ENCODE results near the gene SPATA2L. TPM values are rescaled to one million over a fixed set of nuclear protein-coding genes. Genes with fewer than 3 reads are reported as not detected.

Gene SPATA2L
- total and polyA plus RNA-seq, 2 of the 8 experiments (the other 6 are each of a cell fraction or from before 2014, with no cell fraction given), result 9.3 to 12.5 TPM

DNA sequence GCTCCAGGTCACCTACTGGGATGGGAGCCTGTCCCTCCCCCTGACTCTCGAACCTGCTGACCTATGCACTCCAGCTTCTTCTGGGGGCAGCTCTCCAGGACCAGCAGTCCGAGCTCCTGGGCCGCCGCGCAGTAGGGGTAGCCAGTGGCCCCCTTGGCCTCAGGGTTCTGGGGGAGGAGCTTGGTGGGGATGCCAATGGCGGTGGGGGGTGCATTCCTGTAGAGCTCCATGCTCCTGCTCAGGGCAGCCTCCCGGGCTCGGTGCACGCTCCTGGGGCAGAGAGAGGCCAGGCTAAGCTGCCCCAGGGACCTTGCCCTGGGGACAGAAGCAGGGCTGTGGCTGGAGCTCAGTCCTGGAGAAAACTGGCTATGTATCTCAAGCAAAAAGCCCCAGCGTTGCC is 7.7 kb upstream of the SPATA2L start:
- DNase-seq (ENCODE audit: low read depth in 1 of 2, low spot score in 2 of 2) (no peak), FAIRE-seq (no peak)
- peaks cover 0 to 4% (median 1%) of the 10 kb centered on the region in 4 experiments; a peak in 2 of 8 replicates for H3K36me3 ChIP-seq (ENCODE audit: control insufficient read depth in 2 of 4, insufficient read depth in 4 of 4, low read length in 3 of 4)
- H3K4me1 ChIP-seq (replicated peaks in 1 of 4; ENCODE audit: control insufficient read depth in 3 of 4, insufficient read depth in 4 of 4, low read length in 3 of 4), result peaks cover 0 to 18% (median 13%) of the 10 kb centered on the region in 4 experiments; a peak in 6 of 7 replicates
- TF ChIP-seq TEAD4 (IDR thresholded peaks at IDR 0.05; ENCODE audit: low read depth, low read length), result peak; percentile 87
- no peak for TF ChIP-seq SRF (IDR thresholded peaks at IDR 0.05; ENCODE audit: low read depth, low read length)
- H3K14ac ChIP-seq (ENCODE audit: insufficient read length), result no peak overlapping the region
- H3K79me2 ChIP-seq (ENCODE audit: control insufficient read depth in 1 of 2, insufficient read depth in 2 of 2, low read length in 2 of 2), result no peaks in the 10 kb centered on the region
- H4K20me1 ChIP-seq (replicated peaks in 1 of 2; ENCODE audit: control insufficient read depth in 1 of 2, insufficient read depth in 2 of 2, low read length in 2 of 2), result peaks cover under 1 to 6% of the 10 kb centered on the region in 2 experiments
- peak overlapping the region; percentile 15 for H4K91ac ChIP-seq (replicated peaks; ENCODE audit: insufficient read length, low read length)
- H3K4me2 ChIP-seq (ENCODE audit: insufficient read depth in 1 of 2, low read depth in 2 of 2, low read length in 2 of 2), result peak overlapping the region; percentile 6 to 35; a peak in 2 of 4 replicates
- ChIA-PET CTCF (ENCODE audit: partially characterized antibody) (interaction anchor here (1.0 to 7.2 kb wide), 8 partner anchors 9 to 151 kb away, joined by 3 to 69 read pairs (median 10); partner anchors contain the start of gene SPATA2L), POLR2A (ENCODE audit: partially characterized antibody) (interaction anchor here (1.8 to 16.7 kb wide), 4 partner anchors 8 to 21 kb away, joined by 6 to 193 read pairs (median 52); partner anchors contain the start of gene VPS9D1)
- H3K23ac ChIP-seq (ENCODE audit: insufficient read length), result no peak overlapping the region
- 0 out of 2 replicates have a peak overlapping the region, but pooled peaks have one; percentile 71 for H2BK5ac ChIP-seq (ENCODE audit: low read depth, low read length)
- no peak overlapping the region for H3K4me3 ChIP-seq (ENCODE audit: extremely low read depth in 1 of 4, insufficient read depth in 2 of 4, low read depth in 3 of 4, low read length in 4 of 4)
- no peak overlapping the region for H2BK120ac ChIP-seq (replicated peaks; ENCODE audit: low read depth, low read length)
- H2AFZ ChIP-seq (ENCODE audit: low read length), result no peak overlapping the region
- H3K27me3 ChIP-seq (replicated peaks in 1 of 4; ENCODE audit: control insufficient read depth in 3 of 4, extremely low read depth in 1 of 4, insufficient read depth in 3 of 4, low read length in 3 of 4), result peaks cover 0 to 4% (median 2%) of the 10 kb centered on the region in 4 experiments; a peak in 2 of 7 replicates
- peak overlapping the region; percentile 78; the same call in 1 of the 2 replicates for H3K18ac ChIP-seq (ENCODE audit: extremely low read depth, low read length)
- H3K56ac ChIP-seq (replicated peaks; ENCODE audit: insufficient read length, low read depth, low read length), result no peak overlapping the region
- no peak overlapping the region for H3K9ac ChIP-seq (replicated peaks in 1 of 4; ENCODE audit: extremely low read depth in 1 of 4, low read depth in 3 of 4, low read length in 3 of 4)
- no peak overlapping the region for H4K8ac ChIP-seq (ENCODE audit: extremely low read depth, insufficient read depth, low read length)
- peak overlapping the region; percentile 46; the same call in 1 of the 2 replicates for H2BK15ac ChIP-seq (ENCODE audit: low read length)
- no peaks in the 10 kb centered on the region for H3K9me3 ChIP-seq (ENCODE audit: insufficient read depth in 2 of 2, low read depth in 1 of 2, low read length in 1 of 2)
- no peak overlapping the region for H3K27ac ChIP-seq (ENCODE audit: low read depth, low read length)
- H3K79me1 ChIP-seq (ENCODE audit: low read depth, low read length), result no peaks in the 10 kb centered on the region
- H2BK20ac ChIP-seq (ENCODE audit: low read length), result no peak overlapping the region
- H3K23me2 ChIP-seq (ENCODE audit: low read depth, low read length), result peaks cover 3% of the 10 kb centered on the region; the same call in 1 of the 2 replicates
- WGBS, 2 experiments (ENCODE audit: extremely low coverage in 1 of 2, insufficient coverage in 1 of 2, insufficient read length in 1 of 2, insufficient replicate concordance in 2 of 2, low coverage in 1 of 2, low lambda C conversion rate in 2 of 2, missing lambda C conversion rate in 1 of 2), result 67% methylated on average over 9 of the region's 10 CpGs; no CpG with 5 or more reads in 1 of the 2 experiments
- no peak overlapping the region for H2AK5ac ChIP-seq (ENCODE audit: low read depth, low read length)
- H3K4ac ChIP-seq (replicated peaks; ENCODE audit: insufficient read length, low read depth, low read length), result no peak overlapping the region
- H2BK12ac ChIP-seq (ENCODE audit: low read depth, low read length), result 0 out of 2 replicates have a peak overlapping the region, but pooled peaks have one; percentile 94
- H4K5ac ChIP-seq (ENCODE audit: insufficient read length, low read depth, low read length), result no peak overlapping the region

Measured in H1 (cell line).